GM23248 (cell line): ENCODE data around the gene STEAP2.

Experiments used
- EZH2 ChIP-seq: fragments of 200-600 bp; sonication (generic); IDR thresholded peaks from 2 replicates; pipeline ENCODE4 v1.6.1; 2018; ENCODE audit warnings: antibody characterized with exemption, mild to moderate bottlenecking; ENCODE audit not compliant: insufficient read depth, poor library complexity, severe bottlenecking
- EZH2phosphoT487 ChIP-seq: fragments of 200-600 bp; sonication (generic); IDR thresholded peaks from 2 replicates; pipeline ENCODE4 v1.6.1; 2018; ENCODE audit warnings: antibody characterized with exemption, moderate library complexity, mild to moderate bottlenecking, low read depth; ENCODE audit not compliant: insufficient read depth

GRCh38 chr7:90172624-90173023, 38.9 kb upstream of the STEAP2 start:
- TF ChIP-seq EZH2 (no peak), EZH2phosphoT487 (no peak)
